Activated CD8-positive, alpha-beta memory T cell treated with anti-CD3 and anti-CD28 coated beads for 4 hours (primary cell): ENCODE results near the gene EMD.
"Not testable (repeated sequence)": the region's sequence is repeated elsewhere in the genome, so short reads cannot be mapped to it uniquely, and the experiment has no call there.

ENCODE experiments used
- DNase-seq, 2 donors: peaks; one replicate each; pipeline ENCODE4 v3.0.0-alpha.2; 2020; ENCODE audit warnings: low read depth in 2 of 2

The EMD gene

DNA sequence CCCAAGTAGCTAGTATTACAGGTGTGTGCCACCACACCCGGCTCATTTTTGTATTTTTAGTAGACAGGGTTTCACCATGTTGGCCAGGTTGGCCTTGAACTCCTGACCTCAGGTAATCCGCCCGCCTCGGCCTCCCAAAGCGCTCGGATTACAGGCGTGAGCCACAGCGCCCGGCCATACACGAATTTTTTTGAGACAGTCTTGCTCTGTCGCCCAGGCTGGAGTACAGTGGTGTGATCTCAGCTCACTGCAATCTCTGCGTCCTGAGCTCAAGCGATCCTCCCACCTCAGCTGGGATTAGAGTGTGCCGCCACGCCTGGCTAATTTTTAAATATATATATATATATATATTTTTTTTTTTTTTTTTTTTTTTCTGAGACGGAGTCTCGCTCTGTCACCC lies 17.3 kb downstream of the EMD start:
- not testable (repeated sequence) for DNase-seq

- DNase-seq = peak in 1 of 2 donors; percentile 37
These were observed 18.1 kb downstream of the EMD start for GRCh38 chrX:154396973-154397887.

GRCh38 chrX:154397888-154398667 lies 19.0 kb downstream of the EMD start, which contains the start of gene RPL10:
TSS of gene RPL10 (plus strand) at chrX:154398377. CDS start at chrX:154398520, 143 bp downstream.
- DNase-seq = peak; percentile 75 to 86

DNA sequence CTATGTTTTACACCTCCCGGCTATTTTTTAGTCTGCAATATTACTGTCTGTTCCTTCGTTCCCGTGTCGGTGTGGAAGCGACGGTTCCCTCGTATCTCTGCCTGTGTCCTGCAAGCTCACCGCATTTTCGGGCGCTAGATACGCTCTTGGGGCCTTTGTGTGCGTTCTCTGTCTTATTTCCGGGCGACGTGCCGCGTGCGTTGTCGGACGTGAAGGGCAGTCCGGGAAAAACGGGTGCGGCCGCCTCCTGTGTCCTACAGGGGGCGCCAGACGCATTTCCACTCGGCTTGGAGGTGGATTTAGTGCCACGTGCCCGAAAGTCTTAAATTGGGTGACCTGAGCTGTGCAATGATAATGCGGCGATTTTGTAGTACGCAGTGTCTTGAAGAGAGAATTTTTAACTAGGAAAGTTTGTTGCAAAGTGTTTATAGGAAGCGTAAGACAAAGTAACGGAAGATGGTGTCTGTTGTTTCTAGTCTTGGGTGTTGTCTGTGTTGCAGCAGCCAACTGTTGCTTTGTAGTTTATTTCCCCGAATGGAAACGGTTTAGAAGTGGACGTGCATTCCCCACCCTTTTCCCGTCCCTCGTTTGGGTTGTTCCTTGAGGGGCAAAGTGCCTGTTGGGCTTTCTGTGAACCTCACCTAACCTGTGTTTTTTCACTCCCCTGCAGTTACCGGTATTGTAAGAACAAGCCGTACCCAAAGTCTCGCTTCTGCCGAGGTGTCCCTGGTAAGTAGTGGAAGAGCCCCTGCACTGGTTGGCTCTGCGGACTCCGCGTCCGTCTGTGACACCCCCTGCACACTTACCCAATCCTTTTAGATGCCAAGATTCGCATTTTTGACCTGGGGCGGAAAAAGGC lies 19.8 kb downstream of the EMD start:
- DNase-seq = peak; percentile 61 to 67

- DNase-seq = no peak
These were observed 20.7 kb downstream of the EMD start for GRCh38 chrX:154399527-154400368.

- DNase-seq = not testable (repeated sequence)
These were observed 21.3 kb downstream of the EMD start for GRCh38 chrX:154400369-154400817.

GRCh38 chrX:154401045-154401799 lies 22.1 kb downstream of the EMD start:
- DNase-seq = no peak

DNA sequence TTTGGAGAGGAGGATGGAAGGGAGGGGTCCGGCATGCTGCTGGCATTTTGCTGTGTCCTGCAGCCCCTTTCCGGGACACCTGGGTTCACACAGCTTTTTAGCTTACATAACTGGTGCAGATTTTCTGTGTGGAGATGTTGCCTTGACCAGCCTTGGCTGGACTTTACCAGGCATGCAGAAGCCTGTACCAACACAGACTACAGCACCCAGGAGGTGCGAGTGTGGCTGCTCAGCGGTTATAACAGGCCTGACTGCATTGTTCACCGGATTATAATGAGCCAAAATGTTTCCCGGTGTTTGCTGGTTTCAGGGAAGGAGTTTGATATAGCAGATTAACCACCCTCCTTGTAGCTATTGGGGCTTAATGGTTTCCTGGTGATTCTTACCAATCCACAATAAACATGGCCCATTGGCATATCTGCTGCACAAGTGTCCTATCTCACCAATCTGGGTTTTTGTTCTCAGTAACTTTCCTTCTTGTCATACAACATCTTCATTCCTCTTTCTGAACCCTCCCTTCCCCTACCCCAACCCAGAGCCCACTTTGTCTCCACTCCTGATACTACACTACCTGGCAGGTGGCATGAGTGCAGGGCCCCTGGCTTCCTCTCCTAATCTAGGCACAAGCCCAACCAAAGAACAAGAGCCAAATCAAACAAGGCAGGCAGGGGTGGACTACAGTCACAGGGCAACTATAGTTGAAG lies 23.0 kb downstream of the EMD start:
- no peak for DNase-seq

DNA sequence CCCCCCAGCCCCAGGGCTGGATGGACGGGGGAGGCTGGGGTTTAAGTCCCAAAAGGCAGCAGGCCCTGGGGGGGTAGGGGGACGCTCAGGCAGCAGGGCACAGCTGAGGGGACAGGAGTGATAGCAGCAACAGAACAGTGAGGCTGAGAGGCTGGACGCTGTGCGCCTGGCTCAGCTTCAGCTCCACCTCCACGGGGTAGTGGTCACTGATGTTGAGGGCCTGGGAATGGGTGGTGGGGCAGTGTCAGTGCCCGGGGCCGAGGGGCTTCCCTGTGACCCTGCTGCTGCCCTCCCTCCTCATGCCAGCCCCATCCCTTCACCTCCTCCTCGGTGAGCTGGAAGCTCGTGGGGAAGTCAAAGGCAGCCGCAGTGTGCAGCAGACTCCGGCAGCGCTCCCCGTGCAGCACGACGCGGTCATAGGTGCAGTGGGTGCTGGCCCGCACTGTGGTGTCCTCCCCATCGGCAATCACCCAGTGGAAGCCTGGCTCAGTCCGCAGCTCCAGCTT lies 23.6 kb downstream of the EMD start:
- DNase-seq = no peak

GRCh38 chrX:154403192-154403591 lies 24.1 kb downstream of the EMD start:
- DNase-seq = no peak

DNA sequence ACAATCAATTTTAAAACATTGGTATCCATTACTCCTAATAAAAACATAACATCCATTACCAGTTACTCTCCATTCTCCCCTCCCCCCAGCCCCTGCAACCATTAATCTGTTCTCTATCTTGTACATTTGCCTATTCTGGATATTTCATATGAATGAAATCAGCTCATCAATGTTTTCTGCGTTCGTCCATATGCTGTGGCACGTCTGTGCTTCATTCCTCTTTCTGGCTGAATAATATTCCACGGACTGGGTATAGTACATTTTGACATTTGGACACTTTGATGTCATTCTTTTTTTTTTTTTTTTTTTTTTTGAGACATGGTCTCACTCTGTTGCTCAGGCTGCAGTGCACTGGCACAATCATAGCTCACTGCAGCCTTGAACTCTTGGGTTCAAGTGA lies 24.8 kb downstream of the EMD start:
- no peak for DNase-seq

- no peak for DNase-seq
These were observed 25.6 kb downstream of the EMD start for GRCh38 chrX:154404625-154405192.

- no peak for DNase-seq
These were observed 29.6 kb downstream of the EMD start for GRCh38 chrX:154408659-154409221.

GRCh38 chrX:154409222-154409871 lies 30.3 kb downstream of the EMD start, which contains the start of gene DNASE1L1:
TSS of gene DNASE1L1 (minus strand) at chrX:154409254. CDS start at chrX:154405568, 3,686 bp downstream.
- DNase-seq = no peak

DNA sequence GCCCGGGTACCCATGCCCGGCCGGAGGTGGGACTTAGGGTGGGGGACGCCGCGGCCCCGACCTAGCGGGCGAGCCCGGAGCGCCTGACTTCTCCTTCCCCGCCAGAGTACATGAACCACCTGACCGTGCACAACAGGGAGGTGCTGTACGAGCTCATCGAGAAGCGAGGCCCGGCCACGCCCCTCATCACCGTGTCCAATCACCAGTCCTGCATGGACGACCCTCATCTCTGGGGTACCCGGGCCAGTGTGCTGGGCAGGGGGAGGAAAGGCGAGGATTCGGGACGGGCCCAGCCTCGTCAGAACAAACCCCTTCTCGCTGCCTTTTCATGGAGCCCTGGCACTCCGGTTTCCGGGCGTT lies 32.9 kb downstream of the EMD start:
- no peak for DNase-seq

DNA sequence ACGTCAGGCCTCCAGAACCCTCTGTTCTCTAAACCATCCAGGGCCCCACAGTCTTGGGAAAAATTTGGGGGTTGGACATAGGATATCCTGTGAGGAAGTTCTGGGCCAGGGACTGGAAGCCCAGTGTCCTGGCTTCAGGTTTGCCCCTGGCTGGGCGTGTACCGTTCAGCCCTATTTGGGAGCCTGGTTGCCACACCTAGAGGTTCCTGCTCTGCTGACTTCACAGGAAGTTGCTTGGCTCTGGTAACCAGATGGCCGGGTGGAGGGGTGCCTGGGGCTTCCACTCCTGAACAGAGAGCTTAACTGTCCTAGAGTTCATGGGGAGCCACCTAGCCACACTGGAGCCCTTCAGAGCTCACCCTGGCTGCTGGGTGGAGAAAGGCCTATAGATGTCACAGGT lies 33.4 kb downstream of the EMD start:
- no peak for DNase-seq

DNA sequence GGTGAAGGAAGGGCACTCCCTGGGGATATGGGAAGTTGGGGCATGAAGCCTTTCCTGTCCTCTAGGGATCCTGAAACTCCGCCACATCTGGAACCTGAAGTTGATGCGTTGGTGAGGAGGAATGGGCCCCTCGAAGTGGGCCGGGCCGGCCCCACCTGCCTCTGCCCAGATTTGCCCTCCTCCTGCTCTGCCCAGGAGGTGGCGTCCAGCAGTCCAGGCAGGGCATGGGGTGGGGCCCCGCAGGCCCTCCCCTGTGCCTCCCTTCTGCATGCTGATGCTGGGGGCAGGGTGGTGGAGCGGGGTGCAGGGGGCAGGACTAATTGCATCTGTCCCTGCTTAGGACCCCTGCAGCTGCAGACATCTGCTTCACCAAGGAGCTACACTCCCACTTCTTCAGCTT lies 34.0 kb downstream of the EMD start:
- no peak for DNase-seq

- DNase-seq = no peak
These were observed 38.1 kb downstream of the EMD start for GRCh38 chrX:154417157-154417556.
